B cell (primary cell): Measurements from ENCODE around the gene CIDEC. TPM values are rescaled to one million over a fixed set of nuclear protein-coding genes. Genes with fewer than 3 reads are reported as not detected.

Experiments
- ATAC-seq: fragments of 200-7000 bp; cut with Tn5 transposase; one replicate; pipeline ENCODE4 v1.10.0; 2021; ENCODE audit warnings: low read depth, mild to moderate bottlenecking, moderate number of reproducible peaks, moderate library complexity
- CTCF ChIA-PET: fragments of 350-600 bp; sonication (Branson Sonifier 250); formaldehyde crosslinking; loops from one replicate; lab custom pipeline; 2021; ENCODE audit warnings: antibody characterized with exemption, inconsistent platforms; lab: Charles Lee
- POLR2A ChIA-PET: fragments of 350-600 bp; sonication (Branson Sonifier 250); formaldehyde crosslinking; loops from one replicate; lab custom pipeline; 2021; ENCODE audit warnings: antibody characterized with exemption; lab: Charles Lee
- DNase-seq: peaks from one replicate; pipeline ENCODE4 v3.0.0; 2013
- H2AFZ ChIP-seq: 2 replicates; pipeline ENCODE4 v1.6.1; 2012; ENCODE audit warnings: mild to moderate bottlenecking, low read depth, low read length; ENCODE audit not compliant: insufficient read depth, poor library complexity, severe bottlenecking
- H3K27ac ChIP-seq, 2 donors: 1 replicate in 1 of 2; 2 replicates in 1 of 2; pipeline ENCODE4 v1.5.1; 2012 to 2013; ENCODE audit warnings: low read length in 2 of 2, mild to moderate bottlenecking in 2 of 2, moderate library complexity in 1 of 2
- H3K27me3 ChIP-seq, 4 experiments: fragments of 200-600 bp in 1 of 4; sonication (generic) in 1 of 4; replicated peaks in 1 of 4; 1 replicate in 2 of 4; 2 replicates in 2 of 4; pipeline versions ENCODE4 v1.6.1 to v1.7.0; 2013 to 2016; ENCODE audit warnings: low read length in 3 of 4, mild to moderate bottlenecking in 2 of 4, mixed read lengths in 1 of 4, moderate library complexity in 1 of 4; ENCODE audit not compliant: insufficient read depth in 4 of 4, control insufficient read depth in 3 of 4; ENCODE audit errors: control extremely low read depth in 1 of 4
- H3K36me3 ChIP-seq, 2 experiments: replicated peaks in 1 of 2; 1 replicate in 1 of 2; 2 replicates in 1 of 2; pipeline versions ENCODE4 v1.6.1 to v1.7.1; 2013; ENCODE audit warnings: low read length in 1 of 2; ENCODE audit not compliant: insufficient read depth in 2 of 2, control insufficient read depth in 1 of 2; ENCODE audit errors: control extremely low read depth in 1 of 2, extremely low read depth in 1 of 2
- H3K4me1 ChIP-seq, 2 donors: fragments of 200-600 bp in 1 of 2; sonication (generic) in 1 of 2; 1 replicate in 1 of 2; 2 replicates in 1 of 2; pipeline versions ENCODE4 v1.5.1 to v1.6.1; 2013 to 2017; ENCODE audit warnings: low read length in 2 of 2; ENCODE audit not compliant: control insufficient read depth in 2 of 2, insufficient read depth in 2 of 2
- H3K4me2 ChIP-seq: replicated peaks from 2 replicates; pipeline ENCODE3; 2012; ENCODE audit warnings: mild to moderate bottlenecking, low read depth, low read length; ENCODE audit not compliant: poor library complexity, severe bottlenecking
- H3K4me3 ChIP-seq, 5 experiments: fragments of 200-600 bp in 1 of 5; sonication (generic) in 1 of 5; 1 replicate in 3 of 5; 2 replicates in 2 of 5; pipeline versions ENCODE4 v1.5.1 to v1.7.0; 2011 to 2016; ENCODE audit warnings: low read length in 4 of 5, mild to moderate bottlenecking in 4 of 5, low read depth in 2 of 5, control low read depth in 1 of 5, moderate library complexity in 1 of 5; ENCODE audit not compliant: insufficient read depth in 1 of 5; ENCODE audit errors: control extremely low read depth in 1 of 5, extremely low read depth in 1 of 5
- H3K79me2 ChIP-seq: fragments of 200-600 bp; sonication (generic); one replicate; pipeline ENCODE4 v1.6.0; 2016; ENCODE audit warnings: low read length; ENCODE audit not compliant: control insufficient read depth, insufficient read depth
- H3K9ac ChIP-seq: fragments of 200-600 bp; sonication (generic); 2 replicates; pipeline ENCODE4 v1.6.1; 2017; ENCODE audit warnings: mild to moderate bottlenecking, low read length, moderate library complexity
- H3K9me3 ChIP-seq, 3 donors: one replicate each; pipeline versions ENCODE4 v1.6.1 to v1.7.1; 2013; ENCODE audit warnings: low read length in 2 of 3; ENCODE audit not compliant: control insufficient read depth in 2 of 3, insufficient read depth in 1 of 3; ENCODE audit errors: control extremely low read depth in 1 of 3
- H4K20me1 ChIP-seq: 2 replicates; pipeline ENCODE4 v1.6.0; 2012; ENCODE audit warnings: mild to moderate bottlenecking, low read length; ENCODE audit not compliant: insufficient read depth, control insufficient read depth, poor library complexity, severe bottlenecking
- H3K27ac Mint-ChIP-seq: one replicate; pipeline ENCODE4 v1.8.0; 2021; ENCODE audit warnings: mixed read lengths
- H3K27me3 Mint-ChIP-seq: one replicate; pipeline ENCODE4 v1.8.0; 2021; ENCODE audit warnings: mixed read lengths
- H3K4me1 Mint-ChIP-seq: one replicate; pipeline ENCODE4 v1.8.0; 2021; ENCODE audit warnings: mixed read lengths
- H3K4me3 Mint-ChIP-seq: one replicate; pipeline ENCODE4 v1.8.0; 2021; ENCODE audit warnings: mixed read lengths
- H3K9me3 Mint-ChIP-seq: one replicate; pipeline ENCODE4 v1.8.0; 2022; ENCODE audit warnings: mixed read lengths; ENCODE audit not compliant: insufficient read depth
- CTCF ChIP-seq: fragments of 200-600 bp; IDR thresholded peaks from one replicate; pipeline ENCODE4 v1.8.0; 2022; ENCODE audit warnings: antibody characterized with exemption, mild to moderate bottlenecking
- EZH2 ChIP-seq: IDR thresholded peaks from 2 replicates; pipeline ENCODE4 v1.6.1; 2012; ENCODE audit warnings: borderline replicate concordance, low read depth, mild to moderate bottlenecking, moderate library complexity, low read length; ENCODE audit not compliant: insufficient read depth, poor library complexity, severe bottlenecking
- WGBS: methylation state at CpG from one replicate; pipeline ENCODE4 v1.1.5; 2013; ENCODE audit warnings: missing lambda C conversion rate; ENCODE audit not compliant: insufficient coverage; 5-methylcytosine and 5-hydroxymethylcytosine counted together
- intact Hi-C: fragments of 100-400 bp; cut with micrococcal nuclease; formaldehyde crosslinking; loops from one replicate; pipeline ENCODE4 v1.10.0; 2022
- polyA plus RNA-seq: library from polyadenylated mRNA; depleted of rRNA; stranded (reverse); fragments of >200 nt; gene quantifications from 2 replicates; pipeline ENCODE4 v1.2.3, GENCODE V29; 2012
- total RNA-seq, 2 donors: library from RNA; stranded (reverse); fragments of 120-200 nt in 1 of 2; gene quantifications; 1 replicate in 1 of 2; 2 replicates in 1 of 2; pipeline versions ENCODE4 v1.2.3 to v1.2.4, GENCODE V29; 2013 to 2022

CIDEC gene
- total and polyA plus RNA-seq, 2 donors (not counting 1 experiment from before 2014, with no cell fraction given), result not detected

- intact Hi-C loops, result no loop called here
- no peak overlapping the region for H3K4me3 Mint-ChIP-seq
- ATAC-seq, result no peak
- H4K20me1 ChIP-seq, result no peaks in the 10 kb centered on the region
- H3K36me3 ChIP-seq, result peaks cover 0 to 5% of the 10 kb centered on the region in 2 experiments
- no peak overlapping the region for H3K27ac ChIP-seq
- H3K9me3 Mint-ChIP-seq, result no peaks in the 10 kb centered on the region
- H3K4me1 Mint-ChIP-seq, result no peaks in the 10 kb centered on the region
- H3K9ac ChIP-seq, result no peak overlapping the region
- H3K27me3 Mint-ChIP-seq, result no peaks in the 10 kb centered on the region
- H3K9me3 ChIP-seq, result no peaks in the 10 kb centered on the region
- no peak overlapping the region for H3K4me3 ChIP-seq
- ChIA-PET POLR2A (no interaction called here), CTCF (no interaction called here)
- H3K27ac Mint-ChIP-seq, result no peak overlapping the region
- H2AFZ ChIP-seq, result no peak overlapping the region
- H3K4me2 ChIP-seq, result no peak overlapping the region
- no peaks in the 10 kb centered on the region for H3K27me3 ChIP-seq
- no peak for DNase-seq
- TF ChIP-seq EZH2, result no peak
- TF ChIP-seq CTCF, result no peak
- H3K79me2 ChIP-seq, result no peaks in the 10 kb centered on the region
- no peaks in the 10 kb centered on the region for H3K4me1 ChIP-seq
- 96% methylated on average over 5 of the region's 7 CpGs for WGBS
Observed at GRCh38 chr3:9818666-9819335, 61.3 kb downstream of the CIDEC start.

- no peak overlapping the region for H3K4me3 Mint-ChIP-seq
- Histone ChIP-seq H3K9ac (no peak overlapping the region), H4K20me1 (no peaks in the 10 kb centered on the region), H3K9me3 (no peaks in the 10 kb centered on the region), H3K27ac (no peak overlapping the region), H3K36me3 (peaks cover 0 to 5% of the 10 kb centered on the region in 2 experiments), H3K4me2 (no peak overlapping the region), H3K27me3 (no peaks in the 10 kb centered on the region), H2AFZ (no peak overlapping the region), H3K4me3 (no peak overlapping the region), H3K79me2 (no peaks in the 10 kb centered on the region), H3K4me1 (no peaks in the 10 kb centered on the region)
- TF ChIP-seq CTCF (no peak), EZH2 (no peak)
- POLR2A ChIA-PET, result interaction anchor here (0.7 kb wide), 1 partner anchor 326 kb away, joined by 3 read pairs; no protein-coding TSS in a partner anchor
- H3K4me1 Mint-ChIP-seq, result no peaks in the 10 kb centered on the region
- H3K27me3 Mint-ChIP-seq, result no peaks in the 10 kb centered on the region
- no peak overlapping the region for H3K27ac Mint-ChIP-seq
- intact Hi-C loops, result no loop called here
- 98% methylated on average over 6 of the region's 6 CpGs for WGBS
- CTCF ChIA-PET, result no interaction called here
- H3K9me3 Mint-ChIP-seq, result no peaks in the 10 kb centered on the region
- no peak for DNase-seq
- no peak for ATAC-seq
Observed at GRCh38 chr3:9817436-9817835, 62.6 kb downstream of the CIDEC start.
